Mononuclear cell (primary cell): ENCODE measurements around the gene TRIM60. TPM values are rescaled to one million over a fixed set of nuclear protein-coding genes. Genes with fewer than 3 reads are reported as not detected.
"Not testable (repeated sequence)": the region's sequence is repeated elsewhere in the genome, so short reads cannot be mapped to it uniquely, and the experiment has no call there.

Experiments
- H3K27me3 ChIP-seq: 2 replicates; pipeline ENCODE4 v1.6.0; 2011; ENCODE audit warnings: low read length, control low read depth; ENCODE audit not compliant: insufficient read depth
- H3K4me1 ChIP-seq: 2 replicates; pipeline ENCODE4 v1.5.1; 2011; ENCODE audit warnings: mild to moderate bottlenecking, low read length, control low read depth; ENCODE audit not compliant: insufficient read depth
- H3K4me3 ChIP-seq: 2 replicates; pipeline ENCODE4 v1.5.1; 2011; ENCODE audit warnings: mild to moderate bottlenecking, low read length, moderate library complexity
- H3K9me3 ChIP-seq: 2 replicates; pipeline ENCODE4 v1.5.1; 2011; ENCODE audit warnings: low read depth, mild to moderate bottlenecking, control low read depth, low read length
- total RNA-seq: library from RNA; depleted of rRNA; stranded (reverse); fragments of >200 nt; gene quantifications from one replicate; pipeline ENCODE4 v1.2.3, GENCODE V29; 2012

The TRIM60 gene
- total RNA-seq, 1 donor = not detected

- H3K27me3 ChIP-seq = no peaks in the 10 kb centered on the region
- no peaks in the 10 kb centered on the region for H3K4me1 ChIP-seq
- no peak overlapping the region for H3K4me3 ChIP-seq
- no peaks in the 10 kb centered on the region for H3K9me3 ChIP-seq
These were observed 18.1 kb upstream of the TRIM60 start for GRCh38 chr4:165013691-165014090.

- Histone ChIP-seq H3K4me3 (no peak overlapping the region), H3K4me1 (no peaks in the 10 kb centered on the region)
These were observed 14.8 kb upstream of the TRIM60 start for GRCh38 chr4:165016971-165017370.

GRCh38 chr4:165019995-165020394 is 11.8 kb upstream of the TRIM60 start:
- H3K27me3 ChIP-seq, H3K4me1 ChIP-seq, H3K9me3 ChIP-seq, H3K4me3 ChIP-seq: not testable (repeated sequence)

More at GRCh38 chr4:165016971-165017370, 14.8 kb upstream of the TRIM60 start:
- no peaks in the 10 kb centered on the region for H3K27me3 ChIP-seq
- no peaks in the 10 kb centered on the region for H3K9me3 ChIP-seq

GRCh38 chr4:165025782-165026181 is 6.0 kb upstream of the TRIM60 start:
- H3K9me3 ChIP-seq, H3K4me3 ChIP-seq, H3K4me1 ChIP-seq: not testable (repeated sequence)

GRCh38 chr4:165027762-165028402 is 3.9 kb upstream of the TRIM60 start:
- Histone ChIP-seq H3K4me1 (no peaks in the 10 kb centered on the region), H3K27me3 (no peaks in the 10 kb centered on the region), H3K9me3 (no peaks in the 10 kb centered on the region), H3K4me3 (no peak overlapping the region)

More at GRCh38 chr4:165025782-165026181, 6.0 kb upstream of the TRIM60 start:
- not testable (repeated sequence) for H3K27me3 ChIP-seq

- Histone ChIP-seq H3K27me3 (no peaks in the 10 kb centered on the region), H3K9me3 (no peaks in the 10 kb centered on the region), H3K4me3 (no peak overlapping the region), H3K4me1 (no peaks in the 10 kb centered on the region)
These were observed 16.4 kb downstream of the TRIM60 start for GRCh38 chr4:165048170-165048569.

- no peak overlapping the region for H3K4me3 ChIP-seq
- H3K9me3 ChIP-seq = no peaks in the 10 kb centered on the region
- no peaks in the 10 kb centered on the region for H3K4me1 ChIP-seq
- no peaks in the 10 kb centered on the region for H3K27me3 ChIP-seq
These were observed 20.8 kb downstream of the TRIM60 start for GRCh38 chr4:165052627-165053026.

- H3K4me3 ChIP-seq = no peak within 1 kb of the TSS
- no peaks in the 10 kb centered on the region for H3K9me3 ChIP-seq
- no peaks in the 10 kb centered on the region for H3K4me1 ChIP-seq
- no peaks in the 10 kb centered on the region for H3K27me3 ChIP-seq
These were observed 21.8 kb downstream of the TRIM60 start, which contains the start of gene TRIM75 for GRCh38 chr4:165053645-165054044. TRIM75 (plus strand) TSS chr4:165053866; CDS start chr4:165059148, 5,282 bp downstream.

GRCh38 chr4:165055601-165056000 is 23.8 kb downstream of the TRIM60 start:
- H3K27me3 ChIP-seq = no peaks in the 10 kb centered on the region
- no peak overlapping the region for H3K4me3 ChIP-seq
- H3K9me3 ChIP-seq = no peaks in the 10 kb centered on the region
- no peaks in the 10 kb centered on the region for H3K4me1 ChIP-seq

GRCh38 chr4:165058666-165059065 is 26.9 kb downstream of the TRIM60 start:
- Histone ChIP-seq H3K27me3 (no peaks in the 10 kb centered on the region), H3K4me3 (no peak overlapping the region)

GRCh38 chr4:165059386-165059785 is 27.6 kb downstream of the TRIM60 start:
- H3K4me1 ChIP-seq = no peaks in the 10 kb centered on the region
- H3K9me3 ChIP-seq = no peaks in the 10 kb centered on the region
- H3K27me3 ChIP-seq = no peaks in the 10 kb centered on the region
- no peak overlapping the region for H3K4me3 ChIP-seq

More at GRCh38 chr4:165058666-165059065, 26.9 kb downstream of the TRIM60 start:
- no peaks in the 10 kb centered on the region for H3K9me3 ChIP-seq
- H3K4me1 ChIP-seq = no peaks in the 10 kb centered on the region

- H3K4me3 ChIP-seq = no peak overlapping the region
- no peaks in the 10 kb centered on the region for H3K9me3 ChIP-seq
- no peaks in the 10 kb centered on the region for H3K27me3 ChIP-seq
- no peaks in the 10 kb centered on the region for H3K4me1 ChIP-seq
These were observed 29.1 kb downstream of the TRIM60 start for GRCh38 chr4:165060938-165061337.

- no peaks in the 10 kb centered on the region for H3K27me3 ChIP-seq
- H3K4me3 ChIP-seq = no peak overlapping the region
- no peaks in the 10 kb centered on the region for H3K9me3 ChIP-seq
- no peaks in the 10 kb centered on the region for H3K4me1 ChIP-seq
These were observed 38.8 kb downstream of the TRIM60 start for GRCh38 chr4:165070560-165070959.

GRCh38 chr4:165073346-165073745 is 41.5 kb downstream of the TRIM60 start:
- not testable (repeated sequence) for H3K27me3 ChIP-seq, H3K9me3 ChIP-seq, H3K4me3 ChIP-seq, H3K4me1 ChIP-seq

- no peaks in the 10 kb centered on the region for H3K27me3 ChIP-seq
- H3K4me1 ChIP-seq = no peaks in the 10 kb centered on the region
- no peak overlapping the region for H3K4me3 ChIP-seq
- no peaks in the 10 kb centered on the region for H3K9me3 ChIP-seq
These were observed 45.3 kb downstream of the TRIM60 start for GRCh38 chr4:165077034-165077578.

- Histone ChIP-seq H3K4me3 (no peak overlapping the region), H3K4me1 (no peaks in the 10 kb centered on the region), H3K9me3 (no peaks in the 10 kb centered on the region), H3K27me3 (no peaks in the 10 kb centered on the region)
These were observed 47.7 kb downstream of the TRIM60 start for GRCh38 chr4:165079476-165079875.
